Activated CD8-positive, alpha-beta memory T cell treated with anti-CD3 and anti-CD28 coated beads, Interleukin-2, amount 50 U/mL, for 1 hour (primary cell): Measurements from ENCODE around the gene ITGA3.
"Not testable (repeated sequence)": the region's sequence is repeated elsewhere in the genome, so short reads cannot be mapped to it uniquely, and the experiment has no call there.

Experiments
- DNase-seq: peaks from one replicate; pipeline ENCODE4 v3.0.0-alpha.2; 2020; ENCODE audit errors: extremely low read depth

The ITGA3 gene

GRCh38 chr17:50052241-50052796 is 3.6 kb upstream of the ITGA3 start:
- no peak for DNase-seq

GRCh38 chr17:50052822-50053653 is 2.9 kb upstream of the ITGA3 start:
- no peak for DNase-seq

DNA sequence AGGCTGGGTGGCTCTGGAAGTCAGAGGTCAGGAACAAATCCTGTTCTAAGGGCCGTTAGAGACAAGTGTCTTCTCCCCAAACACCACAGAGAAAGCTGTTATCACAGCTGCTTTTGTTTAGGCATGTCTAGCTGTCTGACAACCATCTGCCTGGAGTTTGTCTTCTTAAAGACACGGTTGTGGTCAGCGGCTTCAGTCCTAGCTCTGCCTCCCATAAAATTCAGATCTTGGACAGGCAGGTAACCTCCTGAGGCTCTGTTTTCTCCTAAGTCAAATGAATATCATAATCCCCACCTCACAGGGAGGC is 2.3 kb upstream of the ITGA3 start:
- DNase-seq: no peak

DNA sequence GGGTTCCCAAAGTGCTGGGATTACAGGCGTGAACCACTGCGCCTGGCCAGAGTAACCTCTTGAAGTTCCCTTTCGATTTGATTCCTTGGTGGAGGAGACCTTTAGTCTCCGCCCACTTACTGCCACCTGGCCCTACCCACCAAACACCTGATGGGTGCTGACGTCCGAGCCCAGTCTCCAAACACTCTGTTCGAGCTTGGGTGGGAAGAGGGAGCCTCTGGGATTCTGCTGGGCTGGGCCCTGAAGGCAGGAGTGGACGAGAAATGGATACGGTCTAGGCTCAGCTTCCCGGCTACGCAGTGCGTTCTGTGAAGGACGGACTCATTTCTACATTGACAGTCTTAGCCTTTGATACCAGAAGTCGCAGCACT is 870 bp upstream of the ITGA3 start:
- DNase-seq: no peak

GRCh38 chr17:50056217-50056960 is 479 bp downstream of the ITGA3 start:
- DNase-seq: no peak

GRCh38 chr17:50056961-50057330 is 1.0 kb downstream of the ITGA3 start:
- DNase-seq: no peak

DNA sequence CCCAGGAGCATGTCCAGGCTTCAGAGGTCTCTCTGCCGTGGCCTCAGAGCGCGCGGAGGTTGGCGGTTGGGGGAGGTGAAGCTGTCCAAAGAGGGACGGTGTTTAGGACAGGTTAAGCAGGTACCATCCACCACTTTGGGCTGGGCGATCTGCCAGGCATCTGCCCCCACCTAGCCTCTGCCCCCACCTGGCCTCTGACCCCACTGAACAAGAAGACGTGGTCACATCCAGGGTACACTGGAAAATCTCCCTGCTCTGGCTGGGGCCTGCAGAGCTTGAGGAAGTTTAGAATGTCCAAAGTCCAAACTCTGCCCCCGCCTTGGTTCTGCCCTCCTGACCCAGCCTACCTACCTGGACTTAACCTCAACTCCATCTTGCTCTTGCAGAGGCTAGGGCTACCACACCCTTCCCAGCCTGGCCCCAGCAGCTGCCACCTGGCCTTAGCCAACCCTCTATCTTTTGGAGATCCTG is 1.6 kb downstream of the ITGA3 start:
- DNase-seq: no peak

- no peak for DNase-seq
Measured at GRCh38 chr17:50058296-50058953, 2.5 kb downstream of the ITGA3 start.

- DNase-seq: no peak
Measured at GRCh38 chr17:50059256-50059655, 3.3 kb downstream of the ITGA3 start.

DNA sequence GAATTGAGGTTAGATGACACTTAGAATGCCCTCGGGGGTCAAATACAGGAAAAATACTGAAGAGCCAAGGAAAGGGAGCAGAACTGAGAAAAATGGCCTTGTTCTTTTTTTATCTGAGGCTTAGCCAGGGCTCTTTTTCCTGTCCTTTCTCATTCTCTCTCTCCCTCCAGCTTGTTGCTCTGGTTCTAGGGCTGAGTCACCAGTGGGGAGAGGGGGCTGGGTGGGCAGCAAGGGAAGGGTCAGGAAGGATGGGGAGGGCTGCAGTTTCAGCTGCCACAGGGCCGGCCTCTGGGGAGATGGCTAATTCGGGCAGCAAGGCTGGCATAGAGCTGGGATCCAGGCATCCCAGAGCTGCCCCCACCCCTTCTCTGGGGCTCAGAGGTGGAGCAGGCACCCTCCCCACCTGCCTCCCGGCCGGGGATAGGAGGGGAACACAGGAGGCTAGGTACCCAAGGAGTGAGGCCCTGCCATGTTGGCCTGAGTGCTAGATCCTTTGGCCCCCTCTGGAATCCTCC is 3.9 kb downstream of the ITGA3 start:
- no peak for DNase-seq

DNA sequence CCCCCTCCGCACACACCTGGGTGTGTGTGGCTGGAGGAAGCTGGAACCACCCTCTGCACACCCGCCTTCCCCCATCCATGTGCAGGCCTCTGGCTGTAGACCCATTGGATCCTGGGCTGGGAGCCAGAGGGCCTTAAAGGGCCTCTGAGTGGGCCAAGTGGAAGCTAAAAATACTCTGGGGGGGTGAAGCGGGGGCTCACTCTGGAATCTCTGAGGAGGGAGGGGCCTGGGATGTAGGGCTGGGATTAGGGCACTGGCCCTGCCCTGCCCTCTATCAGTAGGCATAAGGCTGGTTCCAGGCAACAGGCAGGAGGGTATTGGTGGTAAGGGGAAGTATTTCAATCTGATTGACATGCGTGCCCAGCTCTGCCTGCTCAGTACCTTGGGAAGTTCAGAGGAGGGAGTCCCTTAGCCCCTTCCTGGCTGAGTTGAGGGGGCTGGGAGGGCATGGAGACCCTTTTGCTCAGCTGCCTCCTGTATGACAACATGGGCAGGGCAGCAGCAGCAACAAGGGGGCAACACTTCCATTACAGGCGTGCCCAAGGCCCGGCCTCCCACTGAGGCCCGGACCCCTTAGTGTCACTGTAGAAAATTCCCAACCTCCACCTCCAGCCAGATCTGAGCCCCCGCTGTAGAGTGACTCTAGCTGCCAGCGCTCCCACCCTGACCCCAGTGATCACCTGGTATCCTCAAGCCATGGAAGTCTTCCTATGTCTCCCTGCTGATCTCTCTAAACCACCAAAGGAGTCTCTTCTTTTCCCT is 5.2 kb downstream of the ITGA3 start:
- no peak for DNase-seq

DNA sequence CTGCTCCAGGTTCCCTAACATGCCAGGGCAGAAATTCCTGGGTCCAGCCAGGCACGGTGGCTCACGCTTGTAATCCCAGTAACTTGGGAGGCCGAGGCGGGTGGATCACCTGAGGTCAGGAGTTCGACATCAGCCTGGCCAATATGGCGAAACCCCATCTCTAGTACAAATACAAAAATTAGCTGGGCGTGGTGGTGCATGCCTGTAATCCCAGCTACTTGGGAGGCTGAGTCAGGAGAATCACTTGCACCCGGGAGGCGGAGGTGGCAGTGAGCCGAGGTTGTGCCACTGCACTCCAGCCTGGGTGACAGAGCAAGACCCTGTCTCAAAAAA is 5.8 kb downstream of the ITGA3 start:
- DNase-seq: not testable (repeated sequence)

DNA sequence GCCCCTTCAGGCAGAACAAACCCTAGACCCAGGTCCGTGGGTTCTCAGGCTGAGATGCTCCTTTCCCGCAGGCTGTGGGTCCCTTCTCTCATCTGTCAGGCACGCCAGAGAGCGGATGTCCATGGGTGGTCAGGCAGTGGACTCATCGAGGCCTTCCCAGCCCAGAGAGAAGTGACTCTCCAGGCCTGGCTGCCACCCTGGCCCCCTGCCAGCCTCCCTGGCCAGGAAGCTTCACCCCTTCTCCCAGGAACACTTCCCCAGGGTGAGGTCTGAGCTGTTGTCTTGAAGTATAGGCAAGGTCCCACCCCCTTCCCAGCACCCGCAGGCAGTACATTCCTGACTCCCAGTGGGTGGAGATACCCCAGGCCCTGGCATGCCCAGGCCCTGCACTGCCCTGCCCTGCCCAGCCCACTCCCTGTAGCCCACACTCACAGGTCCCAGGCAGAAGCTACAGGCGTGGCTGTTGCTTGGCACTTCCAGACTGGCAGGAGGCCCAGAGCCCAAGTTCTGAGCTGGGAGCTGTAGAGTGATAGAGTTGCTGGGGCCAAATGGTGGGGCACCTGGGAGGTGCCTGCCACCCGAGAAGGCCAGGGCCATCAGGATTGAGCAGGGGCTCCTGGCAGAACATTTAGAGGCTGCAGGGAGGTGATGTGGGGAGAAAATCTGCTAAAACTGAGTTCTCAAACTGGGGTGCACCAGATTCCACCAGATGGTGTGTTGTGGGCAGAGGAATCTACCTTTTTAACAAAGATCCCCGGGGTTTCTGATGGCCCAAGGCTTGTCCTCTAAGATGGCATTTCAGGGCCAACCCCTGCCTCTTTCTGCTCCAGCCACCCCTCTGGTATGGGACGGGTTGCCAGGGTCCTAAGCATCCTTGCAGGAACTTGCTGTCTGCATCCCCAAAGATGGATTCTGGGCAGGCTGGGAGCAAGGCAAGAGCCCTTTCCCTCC is 6.7 kb downstream of the ITGA3 start:
- DNase-seq: no peak

DNA sequence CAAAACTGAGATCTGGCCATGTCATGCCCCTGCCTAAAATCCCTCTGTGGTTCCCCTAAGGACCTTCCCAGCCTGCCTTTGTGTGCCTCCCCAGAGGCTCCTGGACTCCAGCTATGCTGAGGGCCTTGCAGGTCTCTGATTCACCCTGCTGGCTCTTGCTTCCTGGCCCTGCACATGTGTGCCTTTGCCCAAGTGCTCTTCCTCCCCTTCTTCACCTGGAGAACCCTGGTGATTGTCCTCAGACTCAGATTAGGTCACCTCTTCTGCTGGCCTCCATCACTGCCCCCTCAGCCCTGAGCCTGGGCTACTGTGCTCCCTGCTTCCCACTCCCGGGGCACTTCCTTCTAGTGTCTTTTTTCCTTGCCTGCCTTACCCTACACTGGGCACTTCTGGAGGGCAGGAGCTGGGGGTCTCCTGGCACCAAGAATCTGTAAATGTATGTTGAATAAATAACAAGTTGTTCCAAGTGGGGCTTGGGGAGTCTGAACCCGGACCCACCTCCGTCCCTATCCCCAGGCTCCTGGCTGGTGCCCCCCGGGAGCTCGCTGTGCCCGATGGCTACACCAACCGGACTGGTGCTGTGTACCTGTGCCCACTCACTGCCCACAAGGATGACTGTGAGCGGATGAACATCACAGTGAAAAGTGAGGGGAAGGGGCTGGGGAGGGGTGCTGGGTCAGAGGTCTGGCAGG is 7.8 kb downstream of the ITGA3 start:
- no peak for DNase-seq

DNA sequence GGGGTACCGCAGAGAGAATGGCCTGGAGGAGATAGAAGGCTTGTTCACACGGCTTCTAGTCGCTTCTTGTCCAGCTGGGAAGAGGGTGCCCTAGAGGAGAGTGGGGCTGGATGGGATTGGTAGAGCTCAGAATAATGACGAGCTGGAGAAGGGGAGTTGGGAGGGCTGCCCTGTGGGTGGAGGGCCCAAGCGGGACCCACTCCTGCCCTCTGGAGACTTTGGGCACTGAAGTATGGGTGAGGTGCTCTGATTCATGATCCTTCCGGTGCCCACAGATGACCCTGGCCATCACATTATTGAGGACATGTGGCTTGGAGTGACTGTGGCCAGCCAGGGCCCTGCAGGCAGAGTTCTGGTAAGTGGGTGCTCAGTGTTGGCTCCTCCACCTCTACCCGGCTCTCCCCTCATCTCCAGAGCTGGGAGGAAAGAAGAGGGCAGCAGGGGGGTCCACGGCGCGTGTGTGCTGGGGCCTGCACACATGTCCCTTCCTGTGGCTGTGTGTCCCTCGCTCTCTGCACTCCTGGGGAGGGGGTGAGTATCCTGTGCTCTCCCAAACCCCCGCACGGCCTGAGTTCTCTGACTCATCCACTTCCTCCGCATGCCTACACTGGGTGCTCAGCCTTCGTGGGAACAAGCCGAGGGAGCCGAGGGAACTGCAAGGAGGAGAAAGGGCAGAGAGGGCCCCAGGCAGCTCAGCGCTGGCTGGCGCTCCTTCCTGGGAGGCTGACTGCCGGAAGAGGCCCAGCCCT is 8.5 kb downstream of the ITGA3 start:
- DNase-seq: no peak

- no peak for DNase-seq
Measured at GRCh38 chr17:50065056-50065455, 9.1 kb downstream of the ITGA3 start.

GRCh38 chr17:50066995-50067394 is 11.1 kb downstream of the ITGA3 start:
- DNase-seq: no peak

DNA sequence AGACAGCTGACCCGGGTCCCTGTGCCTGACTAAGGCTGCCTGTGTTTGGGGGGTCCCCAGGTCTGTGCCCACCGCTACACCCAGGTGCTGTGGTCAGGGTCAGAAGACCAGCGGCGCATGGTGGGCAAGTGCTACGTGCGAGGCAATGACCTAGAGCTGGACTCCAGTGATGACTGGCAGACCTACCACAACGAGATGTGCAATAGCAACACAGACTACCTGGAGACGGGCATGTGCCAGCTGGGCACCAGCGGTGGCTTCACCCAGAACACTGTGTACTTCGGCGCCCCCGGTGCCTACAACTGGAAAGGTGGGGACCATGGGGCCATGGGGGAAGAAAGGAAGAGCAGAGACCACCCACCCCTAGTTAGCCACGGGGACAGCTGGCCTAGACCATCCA is 12.1 kb downstream of the ITGA3 start:
- DNase-seq: no peak
